HG03175 (cell line): ENCODE results near the gene NSG1.
"Not testable (repeated sequence)": the region's sequence is repeated elsewhere in the genome, so short reads cannot be mapped to it uniquely, and the experiment has no call there.

Experiments used
- ATAC-seq: cut with Tn5 transposase; IDR thresholded peaks from one replicate; pipeline ENCODE4 v1.9.1; 2021; ENCODE audit warnings: mild to moderate bottlenecking, moderate library complexity; ENCODE audit not compliant: unreplicated experiment

NSG1 gene

GRCh38 chr4:4461850-4462249 is 74.9 kb downstream of the NSG1 start:
- ATAC-seq: no peak

GRCh38 chr4:4462970-4463369 is 76.1 kb downstream of the NSG1 start:
- no peak for ATAC-seq

DNA sequence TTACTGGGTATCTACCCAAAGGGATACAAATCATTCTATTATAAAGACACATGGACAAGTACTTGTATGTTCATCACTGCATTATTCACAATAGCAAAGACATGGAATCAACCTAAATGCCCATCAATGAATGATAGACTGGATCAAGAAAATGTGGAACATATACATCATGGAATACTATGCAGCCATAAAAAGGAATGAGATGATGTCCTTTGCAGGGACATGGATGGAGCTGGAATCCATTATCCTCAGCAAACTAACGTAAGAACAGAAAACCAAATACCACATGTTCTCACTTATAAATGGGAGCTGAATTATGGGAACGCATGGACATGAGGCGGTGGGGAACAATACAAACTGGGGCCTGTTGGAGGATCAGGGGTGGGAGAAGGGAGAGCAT is 78.3 kb downstream of the NSG1 start:
- ATAC-seq: not testable (repeated sequence)
